ENCODE measurements around the gene IRX6. TPM values are rescaled to one million over a fixed set of nuclear protein-coding genes. Genes with fewer than 3 reads are reported as not detected.

The IRX6 gene
- total RNA-seq, 1 experiment from 2014 or later: 0.22 TPM

DNA sequence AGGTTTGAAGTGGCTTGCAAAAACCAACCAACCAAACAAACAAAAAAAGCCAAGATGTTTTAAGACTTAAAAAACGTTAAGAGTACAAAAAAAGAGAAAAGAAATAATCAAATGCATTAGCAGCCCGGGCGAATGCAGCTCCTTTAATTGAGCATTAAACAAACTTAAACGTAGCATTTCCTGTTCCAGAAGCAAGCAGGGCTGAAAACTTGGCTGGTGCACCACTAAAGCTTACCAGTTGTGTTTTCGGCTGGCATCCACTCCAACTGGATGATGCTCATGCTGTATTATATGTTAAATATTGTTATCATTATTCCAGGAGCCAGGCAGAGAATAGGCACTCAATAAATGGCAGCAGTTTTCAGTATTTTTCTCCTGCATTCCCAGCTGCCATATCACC is 45.1 kb downstream of the IRX6 start:
- ATAC-seq (no peak), DNase-seq (ENCODE audit: low spot score) (no peak)
- TF ChIP-seq, protein P1, sequence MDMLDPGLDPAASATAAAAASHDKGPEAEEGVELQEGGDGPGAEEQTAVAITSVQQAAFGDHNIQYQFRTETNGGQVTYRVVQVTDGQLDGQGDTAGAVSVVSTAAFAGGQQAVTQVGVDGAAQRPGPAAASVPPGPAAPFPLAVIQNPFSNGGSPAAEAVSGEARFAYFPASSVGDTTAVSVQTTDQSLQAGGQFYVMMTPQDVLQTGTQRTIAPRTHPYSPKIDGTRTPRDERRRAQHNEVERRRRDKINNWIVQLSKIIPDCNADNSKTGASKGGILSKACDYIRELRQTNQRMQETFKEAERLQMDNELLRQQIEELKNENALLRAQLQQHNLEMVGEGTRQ (CRISPR knock-in tag; IDR thresholded peaks at IDR 0.05): no peak
- TF ChIP-seq TCF7 (CRISPR knock-in tag; IDR thresholded peaks at IDR 0.05; ENCODE audit: low read depth): no peak
- TF ChIP-seq FOXK1 (CRISPR knock-in tag; IDR thresholded peaks at IDR 0.05): no peak
- TF ChIP-seq, protein P2, sequence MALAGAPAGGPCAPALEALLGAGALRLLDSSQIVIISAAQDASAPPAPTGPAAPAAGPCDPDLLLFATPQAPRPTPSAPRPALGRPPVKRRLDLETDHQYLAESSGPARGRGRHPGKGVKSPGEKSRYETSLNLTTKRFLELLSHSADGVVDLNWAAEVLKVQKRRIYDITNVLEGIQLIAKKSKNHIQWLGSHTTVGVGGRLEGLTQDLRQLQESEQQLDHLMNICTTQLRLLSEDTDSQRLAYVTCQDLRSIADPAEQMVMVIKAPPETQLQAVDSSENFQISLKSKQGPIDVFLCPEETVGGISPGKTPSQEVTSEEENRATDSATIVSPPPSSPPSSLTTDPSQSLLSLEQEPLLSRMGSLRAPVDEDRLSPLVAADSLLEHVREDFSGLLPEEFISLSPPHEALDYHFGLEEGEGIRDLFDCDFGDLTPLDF (CRISPR knock-in tag; IDR thresholded peaks at IDR 0.05): no peak
- TF ChIP-seq ZNF138 (CRISPR knock-in tag; conservative IDR thresholded peaks at IDR 0.05): no peak
- TF ChIP-seq, protein P3, sequence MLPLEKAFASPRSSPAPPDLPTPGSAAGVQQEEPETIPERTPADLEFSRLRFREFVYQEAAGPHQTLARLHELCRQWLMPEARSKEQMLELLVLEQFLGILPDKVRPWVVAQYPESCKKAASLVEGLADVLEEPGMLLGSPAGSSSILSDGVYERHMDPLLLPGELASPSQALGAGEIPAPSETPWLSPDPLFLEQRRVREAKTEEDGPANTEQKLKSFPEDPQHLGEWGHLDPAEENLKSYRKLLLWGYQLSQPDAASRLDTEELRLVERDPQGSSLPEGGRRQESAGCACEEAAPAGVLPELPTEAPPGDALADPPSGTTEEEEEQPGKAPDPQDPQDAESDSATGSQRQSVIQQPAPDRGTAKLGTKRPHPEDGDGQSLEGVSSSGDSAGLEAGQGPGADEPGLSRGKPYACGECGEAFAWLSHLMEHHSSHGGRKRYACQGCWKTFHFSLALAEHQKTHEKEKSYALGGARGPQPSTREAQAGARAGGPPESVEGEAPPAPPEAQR (CRISPR knock-in tag; IDR thresholded peaks at IDR 0.05): no peak
- TF ChIP-seq NFE2L1 (CRISPR knock-in tag; IDR thresholded peaks at IDR 0.05): no peak
- no peak for TF ChIP-seq NR1H2 (CRISPR knock-in tag; IDR thresholded peaks at IDR 0.05)
- TF ChIP-seq KAT7 (CRISPR knock-in tag; IDR thresholded peaks at IDR 0.05; ENCODE audit: borderline replicate concordance): no peak
- no peak for TF ChIP-seq TP53 (CRISPR knock-in tag; IDR thresholded peaks at IDR 0.05)
- no peak for TF ChIP-seq SP1 (CRISPR knock-in tag; conservative IDR thresholded peaks at IDR 0.05)
- no peak for TF ChIP-seq ETV6 (CRISPR knock-in tag; IDR thresholded peaks at IDR 0.05)
- TF ChIP-seq, protein P4, sequence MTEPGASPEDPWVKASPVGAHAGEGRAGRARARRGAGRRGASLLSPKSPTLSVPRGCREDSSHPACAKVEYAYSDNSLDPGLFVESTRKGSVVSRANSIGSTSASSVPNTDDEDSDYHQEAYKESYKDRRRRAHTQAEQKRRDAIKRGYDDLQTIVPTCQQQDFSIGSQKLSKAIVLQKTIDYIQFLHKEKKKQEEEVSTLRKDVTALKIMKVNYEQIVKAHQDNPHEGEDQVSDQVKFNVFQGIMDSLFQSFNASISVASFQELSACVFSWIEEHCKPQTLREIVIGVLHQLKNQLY (CRISPR knock-in tag; IDR thresholded peaks at IDR 0.05): no peak
- TF ChIP-seq CREB1 (CRISPR knock-in tag; IDR thresholded peaks at IDR 0.05): no peak
- TF ChIP-seq RORB (CRISPR knock-in tag; IDR thresholded peaks at IDR 0.05): no peak
- no peak for TF ChIP-seq ZNF396 (CRISPR knock-in tag; IDR thresholded peaks at IDR 0.05; ENCODE audit: borderline replicate concordance)
- TF ChIP-seq NR2C2 (CRISPR knock-in tag; IDR thresholded peaks at IDR 0.05): no peak
- no peak for TF ChIP-seq ZNF671 (CRISPR knock-in tag; IDR thresholded peaks at IDR 0.05)
- TF ChIP-seq, protein P5, sequence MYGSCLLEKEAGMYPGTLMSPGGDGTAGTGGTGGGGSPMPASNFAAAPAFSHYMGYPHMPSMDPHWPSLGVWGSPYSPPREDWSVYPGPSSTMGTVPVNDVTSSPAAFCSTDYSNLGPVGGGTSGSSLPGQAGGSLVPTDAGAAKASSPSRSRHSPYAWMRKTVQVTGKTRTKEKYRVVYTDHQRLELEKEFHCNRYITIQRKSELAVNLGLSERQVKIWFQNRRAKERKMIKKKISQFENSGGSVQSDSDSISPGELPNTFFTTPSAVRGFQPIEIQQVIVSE (CRISPR knock-in tag; IDR thresholded peaks at IDR 0.05; ENCODE audit: borderline replicate concordance): no peak
- H3K36me3 Mint-ChIP-seq: no peaks in the 10 kb centered on the region
- POLR2A ChIA-PET: no interaction called here
- H3K9me3 Mint-ChIP-seq: no peaks in the 10 kb centered on the region
- CTCF ChIA-PET: interaction anchor here (1.8 kb wide), 1 partner anchor 46 kb away, joined by 7 read pairs; the partner anchor contains the start of gene IRX6
- peaks cover 24% of the 10 kb centered on the region for H3K27me3 Mint-ChIP-seq (ENCODE audit: low read depth)
- H3K27ac Mint-ChIP-seq: no peak overlapping the region
- peaks cover 17% of the 10 kb centered on the region for H3K4me1 Mint-ChIP-seq
- H3K4me3 Mint-ChIP-seq: no peak overlapping the region

DNA sequence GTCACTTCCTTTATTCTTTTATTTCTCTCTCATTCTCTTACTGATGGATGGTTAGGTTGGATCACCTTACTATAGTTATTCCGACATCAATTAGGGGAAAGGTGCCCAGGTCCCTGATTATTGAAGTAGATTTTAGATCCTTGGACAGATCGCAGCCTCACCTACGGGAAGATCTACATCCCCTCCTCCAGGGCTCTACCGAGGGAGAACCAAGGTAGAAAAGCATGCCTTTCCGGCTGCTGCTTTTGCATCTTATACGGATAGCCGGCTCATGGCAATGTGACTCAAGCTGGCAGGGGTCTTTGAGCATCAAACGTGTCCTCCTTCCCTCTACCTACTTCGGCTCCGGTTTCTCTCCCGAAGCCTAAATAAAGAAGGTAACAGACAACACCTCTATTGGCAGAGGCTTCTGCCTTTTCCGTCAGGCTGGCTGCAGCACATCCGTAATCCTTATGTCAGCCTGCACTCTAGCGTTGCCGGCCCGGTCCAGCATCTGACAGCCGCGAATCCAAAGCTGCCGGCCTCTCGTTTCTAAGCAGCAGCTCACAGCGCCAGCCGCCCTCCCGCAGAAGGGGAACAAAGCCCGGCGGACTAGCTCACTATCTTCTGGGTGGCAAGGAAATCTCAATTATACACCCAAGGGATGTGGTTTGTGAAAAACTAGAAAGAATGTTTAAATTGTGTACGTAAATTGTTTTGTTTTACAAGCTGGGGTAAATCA is 46.9 kb downstream of the IRX6 start:
- Mint-ChIP-seq H3K36me3 (no peaks in the 10 kb centered on the region), H3K27ac (no peak overlapping the region), H3K4me1 (peaks cover 17% of the 10 kb centered on the region), H3K9me3 (no peaks in the 10 kb centered on the region), H3K27me3 (ENCODE audit: low read depth) (peaks cover 24% of the 10 kb centered on the region), H3K4me3 (peak overlapping the region; percentile 41)
- ChIA-PET POLR2A (no interaction called here), CTCF (interaction anchor here (0.5 to 1.8 kb wide), 27 partner anchors 9 to 413 kb away, joined by 3 to 18 read pairs (median 4); partner anchors contain the start of gene IRX6)
- TF ChIP-seq GRHL2 (CRISPR knock-in tag; IDR thresholded peaks at IDR 0.05; ENCODE audit: insufficient replicate concordance, severe bottlenecking): no peak
- TF ChIP-seq, protein P6, sequence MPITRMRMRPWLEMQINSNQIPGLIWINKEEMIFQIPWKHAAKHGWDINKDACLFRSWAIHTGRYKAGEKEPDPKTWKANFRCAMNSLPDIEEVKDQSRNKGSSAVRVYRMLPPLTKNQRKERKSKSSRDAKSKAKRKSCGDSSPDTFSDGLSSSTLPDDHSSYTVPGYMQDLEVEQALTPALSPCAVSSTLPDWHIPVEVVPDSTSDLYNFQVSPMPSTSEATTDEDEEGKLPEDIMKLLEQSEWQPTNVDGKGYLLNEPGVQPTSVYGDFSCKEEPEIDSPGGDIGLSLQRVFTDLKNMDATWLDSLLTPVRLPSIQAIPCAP (CRISPR knock-in tag; IDR thresholded peaks at IDR 0.05): no peak
- TF ChIP-seq, protein P7, sequence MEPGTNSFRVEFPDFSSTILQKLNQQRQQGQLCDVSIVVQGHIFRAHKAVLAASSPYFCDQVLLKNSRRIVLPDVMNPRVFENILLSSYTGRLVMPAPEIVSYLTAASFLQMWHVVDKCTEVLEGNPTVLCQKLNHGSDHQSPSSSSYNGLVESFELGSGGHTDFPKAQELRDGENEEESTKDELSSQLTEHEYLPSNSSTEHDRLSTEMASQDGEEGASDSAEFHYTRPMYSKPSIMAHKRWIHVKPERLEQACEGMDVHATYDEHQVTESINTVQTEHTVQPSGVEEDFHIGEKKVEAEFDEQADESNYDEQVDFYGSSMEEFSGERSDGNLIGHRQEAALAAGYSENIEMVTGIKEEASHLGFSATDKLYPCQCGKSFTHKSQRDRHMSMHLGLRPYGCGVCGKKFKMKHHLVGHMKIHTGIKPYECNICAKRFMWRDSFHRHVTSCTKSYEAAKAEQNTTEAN (CRISPR knock-in tag; IDR thresholded peaks at IDR 0.05): no peak
- TF ChIP-seq NR2C2 (CRISPR knock-in tag; IDR thresholded peaks at IDR 0.05): no peak
- no peak for TF ChIP-seq NFYB (CRISPR knock-in tag; conservative IDR thresholded peaks at IDR 0.05; ENCODE audit: low read depth)
- no peak for TF ChIP-seq NFATC4 (CRISPR knock-in tag; IDR thresholded peaks at IDR 0.05)
- ATAC-seq (peak; percentile 97), DNase-seq (ENCODE audit: low spot score) (peak; percentile 73)

Data from WTC11 (cell line).